ENCODE measurements around the gene MMP8.

MMP8 gene

GRCh38 chr11:102719620-102720277 is 5.0 kb downstream of the MMP8 start:
- no peak for DNase-seq

- no peak for DNase-seq
Observed at GRCh38 chr11:102717280-102717679, 7.5 kb downstream of the MMP8 start.

GRCh38 chr11:102716527-102716926 is 8.2 kb downstream of the MMP8 start:
- no peak for DNase-seq

GRCh38 chr11:102712137-102712536 is 12.6 kb downstream of the MMP8 start:
- no peak for DNase-seq

- DNase-seq = no peak
Observed at GRCh38 chr11:102709201-102709945, 15.4 kb downstream of the MMP8 start.

- DNase-seq = no peak
Observed at GRCh38 chr11:102708654-102709053, 16.1 kb downstream of the MMP8 start.

- DNase-seq = no peak
Observed at GRCh38 chr11:102705626-102706025, 19.1 kb downstream of the MMP8 start, which contains the start of gene MMP27. Gene MMP27 (minus strand): TSS chr11:102705769. CDS start chr11:102705714, 55 bp downstream.

GRCh38 chr11:102704841-102705240 is 19.9 kb downstream of the MMP8 start:
- no peak for DNase-seq

GRCh38 chr11:102703826-102704493 is 20.8 kb downstream of the MMP8 start:
- no peak for DNase-seq

- no peak for DNase-seq
Observed at GRCh38 chr11:102695201-102695600, 29.6 kb downstream of the MMP8 start.

GRCh38 chr11:102685754-102686153 is 39.0 kb downstream of the MMP8 start:
- DNase-seq = no peak

- no peak for DNase-seq
Observed at GRCh38 chr11:102685338-102685737, 39.4 kb downstream of the MMP8 start.

GRCh38 chr11:102683277-102683676 is 41.5 kb downstream of the MMP8 start:
- no peak for DNase-seq

GRCh38 chr11:102680945-102681344 is 43.8 kb downstream of the MMP8 start:
- no peak for DNase-seq

GRCh38 chr11:102678022-102678421 is 46.7 kb downstream of the MMP8 start:
- no peak for DNase-seq

GRCh38 chr11:102676084-102676483 is 48.7 kb downstream of the MMP8 start:
- DNase-seq = no peak

- no peak for DNase-seq
Observed at GRCh38 chr11:102669664-102670063, 55.1 kb downstream of the MMP8 start.

- peak; percentile 44 for DNase-seq
Observed at GRCh38 chr11:102666331-102666957, 58.3 kb downstream of the MMP8 start.

- no peak for DNase-seq
Observed at GRCh38 chr11:102664001-102664752, 60.6 kb downstream of the MMP8 start.

- DNase-seq = no peak
Observed at GRCh38 chr11:102662607-102663006, 62.1 kb downstream of the MMP8 start.
